NCI-H128 (cell line): ENCODE data around the gene RNU2-1.
"Not testable (repeated sequence)": the region's sequence is repeated elsewhere in the genome, so short reads cannot be mapped to it uniquely, and the experiment has no call there.

Source experiments
- DNase-seq: peaks from one replicate; lab custom pipeline; 2025; ENCODE audit not compliant: unreplicated experiment; lab: John Stamatoyannopoulos, UW

Gene RNU2-1

DNA sequence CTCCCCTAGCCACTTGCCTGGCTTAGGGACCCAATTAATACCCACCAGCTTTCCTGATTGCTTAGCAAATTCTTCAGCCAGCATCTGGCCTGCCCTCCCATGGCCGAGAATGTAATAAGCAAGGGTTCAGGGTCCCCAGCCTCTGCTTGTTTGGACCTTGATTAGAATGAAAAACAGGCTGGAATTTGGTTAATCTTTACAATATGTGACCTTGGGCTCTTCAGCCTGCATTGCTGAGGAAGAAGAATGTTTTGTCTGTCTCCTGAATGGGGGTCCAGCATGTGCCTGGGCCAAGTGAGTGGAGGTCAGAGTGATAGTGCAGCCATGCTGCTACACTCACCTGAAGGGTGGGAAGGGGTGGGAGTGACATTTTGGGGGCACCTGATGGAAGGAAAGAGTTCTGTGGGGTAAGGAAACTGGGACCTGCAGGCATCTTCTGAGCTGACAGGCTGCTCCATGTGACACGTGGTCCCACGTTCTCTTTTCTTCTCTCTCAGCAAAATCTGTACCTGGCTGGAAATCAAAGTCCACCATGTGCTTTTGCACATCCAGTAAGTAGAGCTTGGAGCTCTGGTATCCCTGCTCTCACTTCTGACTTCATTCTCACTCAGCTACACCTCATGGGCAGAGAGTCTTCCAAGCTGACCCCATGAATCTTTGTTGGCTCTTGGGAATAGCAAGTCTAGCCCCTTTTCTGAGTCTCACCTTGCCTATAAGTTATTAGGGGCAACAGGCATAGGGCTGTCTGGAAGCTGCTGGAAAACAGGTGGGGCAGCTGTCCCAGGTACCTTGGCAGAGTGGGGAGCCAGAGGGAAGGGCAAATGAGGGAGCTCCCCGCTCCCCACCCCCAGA lies 16.8 kb downstream of the RNU2-1 start:
- DNase-seq: no peak

DNA sequence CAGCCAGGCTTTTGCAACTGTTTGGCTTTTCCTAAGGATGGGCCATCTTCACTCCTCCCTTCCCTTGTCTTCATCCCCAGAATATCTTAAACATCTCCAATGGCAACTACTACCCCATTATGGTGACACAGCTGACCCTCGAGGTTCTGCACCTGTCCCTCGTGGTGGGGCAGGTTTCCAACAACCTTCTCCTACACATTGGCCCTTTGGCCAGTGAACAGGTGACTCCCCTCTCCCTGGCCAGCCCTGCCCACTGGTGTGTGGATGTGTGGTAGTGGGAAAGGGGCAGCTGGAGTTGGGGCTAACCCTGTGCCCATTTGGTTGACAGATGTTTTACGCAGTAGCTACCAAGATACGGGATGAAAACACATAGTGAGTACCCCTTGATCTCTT lies 17.4 kb downstream of the RNU2-1 start:
- no peak for DNase-seq

DNA sequence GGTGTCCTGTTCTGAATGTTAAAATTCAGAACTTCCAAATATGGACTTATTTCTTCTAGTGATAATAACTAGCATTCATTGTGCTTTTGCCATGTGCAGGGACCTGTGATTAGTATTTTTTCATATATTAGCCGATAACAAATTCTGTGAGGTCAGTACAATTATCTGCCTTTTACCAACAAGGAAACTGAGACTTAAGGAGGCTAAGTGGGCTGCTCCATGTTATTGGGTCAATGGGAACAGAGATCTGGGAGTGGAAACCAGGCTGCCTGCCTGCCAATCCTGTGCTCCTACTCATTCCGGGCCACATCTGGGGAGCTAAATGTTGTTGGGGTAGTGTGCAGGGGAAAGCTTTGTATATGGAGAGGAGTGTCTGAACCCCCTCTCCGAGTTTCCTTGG lies 18.4 kb downstream of the RNU2-1 start:
- no peak for DNase-seq

DNA sequence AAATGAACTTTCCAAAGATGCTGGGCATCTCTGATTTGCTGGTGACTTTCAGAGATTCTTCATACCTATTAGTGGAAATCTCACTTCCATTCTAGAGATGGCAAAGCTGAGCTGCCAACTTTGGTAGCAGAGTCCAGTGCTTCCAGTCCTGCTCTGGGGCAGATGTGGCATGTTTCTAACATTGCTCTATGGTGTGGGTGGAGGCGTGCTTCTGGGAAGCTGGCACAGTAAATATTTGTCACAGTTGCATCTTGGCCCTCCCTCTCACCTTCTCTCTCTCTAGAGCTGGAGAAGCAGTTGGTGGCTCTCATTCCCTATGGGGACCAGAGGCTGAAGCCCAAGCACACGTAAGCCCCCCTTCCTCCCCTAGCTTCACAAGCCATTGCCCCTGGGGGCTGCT lies 20.2 kb downstream of the RNU2-1 start:
- no peak for DNase-seq

DNA sequence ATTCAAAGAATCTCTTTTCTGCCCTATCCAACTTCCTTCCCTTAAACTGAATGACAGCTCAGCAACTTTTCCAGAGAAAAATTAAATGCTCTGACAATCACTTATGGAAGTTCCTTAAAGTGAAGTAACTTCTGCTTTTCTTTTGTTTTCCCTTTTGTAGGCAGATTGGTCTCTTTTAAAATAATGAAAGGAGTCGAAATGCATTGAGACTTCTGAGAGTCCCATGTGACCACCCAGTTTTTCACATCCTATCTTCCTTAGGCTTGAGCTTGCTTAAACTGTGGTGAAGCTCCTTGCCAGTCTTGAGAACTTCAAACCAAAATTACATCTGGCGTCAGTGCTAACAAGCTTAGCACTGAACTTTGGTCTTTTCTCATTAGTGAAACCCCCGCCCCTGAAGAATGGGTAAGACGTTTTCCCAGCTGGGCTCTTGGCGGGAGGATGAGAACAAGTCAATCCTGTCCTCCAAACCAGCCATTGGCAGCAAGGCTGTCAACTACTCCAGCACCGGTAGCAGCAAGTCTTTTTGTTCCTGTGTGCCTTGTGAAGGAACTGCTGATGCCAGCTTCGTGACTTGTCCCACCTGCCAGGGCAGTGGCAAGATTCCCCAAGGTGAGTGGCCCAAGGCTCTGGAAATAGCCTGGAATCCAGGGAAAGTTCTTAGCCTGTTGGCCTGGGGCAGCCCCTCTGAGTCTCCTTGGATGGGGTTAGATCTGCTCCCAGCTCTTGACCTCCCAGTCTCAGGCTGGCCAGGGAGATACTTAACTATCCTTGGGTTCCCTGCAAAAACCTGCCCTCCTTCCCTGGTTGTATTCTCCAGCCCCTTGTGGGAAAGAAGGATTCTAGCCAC lies 20.9 kb downstream of the RNU2-1 start:
- no peak for DNase-seq

DNA sequence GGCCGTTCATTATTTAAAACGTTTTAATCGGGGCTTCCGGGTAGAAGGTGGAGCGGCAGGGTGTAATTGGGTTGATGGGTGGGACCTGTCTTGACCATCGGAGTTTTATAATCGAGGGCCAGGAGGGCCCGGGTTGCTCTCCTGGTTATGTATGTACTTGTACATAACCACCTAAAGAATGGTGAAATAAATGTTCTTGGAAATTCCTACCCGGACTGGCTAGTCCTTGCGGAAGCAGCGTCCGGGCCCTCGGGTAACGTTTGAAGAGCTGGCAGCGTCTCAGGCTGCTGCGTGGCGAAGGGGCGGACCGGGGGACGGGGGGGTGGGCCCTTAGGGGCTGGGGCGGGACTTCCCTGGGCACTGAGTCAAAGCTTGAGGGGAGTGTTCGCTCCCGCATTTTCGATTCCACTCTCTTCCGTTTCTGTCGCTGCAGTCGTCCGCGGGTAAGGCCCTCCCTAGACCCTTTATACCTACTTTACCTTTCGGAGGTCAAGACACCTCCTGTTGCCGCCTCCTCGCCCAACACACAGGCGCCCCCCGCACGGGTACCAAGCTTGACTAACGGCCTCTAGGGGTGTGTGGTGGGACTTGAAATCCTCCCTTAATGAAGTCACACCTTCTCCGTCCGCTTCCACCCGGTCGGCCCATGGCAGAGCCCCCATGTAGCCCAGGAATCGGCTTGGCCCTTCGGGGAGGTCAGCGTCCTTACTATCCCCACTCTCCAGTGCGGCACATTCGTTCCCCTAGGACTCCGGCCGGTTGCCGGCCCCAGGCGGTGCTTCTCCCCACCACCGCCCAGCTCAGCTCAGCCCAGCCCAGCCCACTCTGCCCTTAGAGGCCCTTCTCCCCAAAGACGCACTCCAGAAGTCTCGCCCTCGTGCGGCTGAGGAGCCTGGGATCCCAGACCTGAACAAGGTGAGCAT lies 22.0 kb downstream of the RNU2-1 start, which contains the start of gene TMEM106A:
Gene TMEM106A (plus strand): TSS at position 396 of the 923 bp plus-strand sequence. CDS start 1,167 bp downstream, outside the sequence.
- no peak for DNase-seq

DNA sequence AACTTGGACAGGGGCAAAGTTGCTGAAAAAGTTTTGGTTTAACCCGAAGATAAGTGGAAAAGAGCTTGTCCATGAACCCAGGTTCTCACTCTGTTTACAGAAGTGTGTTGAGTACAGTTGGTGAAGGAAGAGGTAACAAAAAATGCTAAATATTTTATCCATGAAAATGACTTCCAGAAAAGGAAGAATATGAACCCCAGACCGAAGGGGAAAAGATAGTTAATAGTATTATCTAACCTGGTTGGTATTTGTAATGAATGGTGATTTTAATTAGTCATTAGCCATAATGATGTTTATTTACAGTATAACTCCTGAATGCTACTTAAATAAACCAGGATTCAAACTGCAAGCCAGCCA lies 22.7 kb downstream of the RNU2-1 start:
- no peak for DNase-seq

DNA sequence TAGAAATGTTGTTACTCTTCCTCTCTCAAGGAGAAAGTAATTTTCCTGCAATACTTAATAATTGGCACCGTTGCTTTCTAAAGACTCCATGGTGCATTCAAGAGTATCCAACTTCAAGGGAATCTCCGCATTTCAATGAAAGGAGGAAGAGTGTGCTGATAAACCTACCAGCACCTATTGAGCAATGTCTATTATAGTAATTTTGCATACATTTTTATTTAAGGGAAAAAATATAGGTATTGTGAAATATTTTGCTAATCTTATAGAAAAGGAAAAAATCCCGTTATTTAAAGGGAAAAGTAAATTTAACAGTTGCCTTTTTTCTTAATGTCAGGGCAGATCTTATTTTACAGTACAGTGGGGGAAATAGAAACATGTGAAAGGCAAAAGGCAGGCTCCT lies 23.2 kb downstream of the RNU2-1 start:
- no peak for DNase-seq

DNA sequence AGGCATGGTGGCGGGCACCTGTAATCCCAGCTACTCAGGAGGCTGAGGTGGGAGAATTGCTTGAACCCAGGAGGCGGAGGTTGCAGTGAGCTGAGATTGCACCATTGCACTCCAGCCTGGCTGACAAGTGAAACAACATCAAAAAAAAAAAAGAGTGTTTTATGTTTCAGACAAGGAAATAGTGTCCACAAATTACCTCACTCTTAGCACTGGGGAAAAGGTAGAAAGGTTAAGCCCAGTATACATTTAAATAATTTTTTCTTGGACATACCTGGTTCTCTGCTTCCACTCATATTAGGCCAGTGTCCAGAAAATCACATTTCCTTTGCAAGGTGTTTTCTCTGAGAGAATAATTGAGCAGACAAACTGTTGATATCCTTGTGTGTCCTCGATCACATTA lies 30.8 kb downstream of the RNU2-1 start:
- not testable (repeated sequence) for DNase-seq

DNA sequence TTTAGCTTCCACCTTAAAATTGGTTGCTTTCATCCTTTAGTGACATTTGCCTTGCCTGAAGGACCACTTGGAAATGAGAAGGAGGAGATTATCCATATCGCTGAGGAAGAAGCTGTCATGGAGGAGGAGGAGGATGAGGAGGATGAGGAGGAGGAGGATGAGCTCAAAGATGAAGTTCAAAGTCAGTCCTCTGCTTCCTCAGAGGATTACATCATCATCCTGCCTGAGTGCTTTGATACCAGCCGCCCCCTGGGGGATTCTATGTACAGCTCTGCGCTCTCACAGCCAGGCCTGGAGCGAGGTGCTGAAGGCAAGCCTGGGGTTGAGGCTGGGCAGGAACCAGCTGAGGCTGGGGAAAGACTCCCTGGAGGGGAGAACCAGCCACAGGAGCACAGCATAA lies 33.6 kb downstream of the RNU2-1 start:
- no peak for DNase-seq

DNA sequence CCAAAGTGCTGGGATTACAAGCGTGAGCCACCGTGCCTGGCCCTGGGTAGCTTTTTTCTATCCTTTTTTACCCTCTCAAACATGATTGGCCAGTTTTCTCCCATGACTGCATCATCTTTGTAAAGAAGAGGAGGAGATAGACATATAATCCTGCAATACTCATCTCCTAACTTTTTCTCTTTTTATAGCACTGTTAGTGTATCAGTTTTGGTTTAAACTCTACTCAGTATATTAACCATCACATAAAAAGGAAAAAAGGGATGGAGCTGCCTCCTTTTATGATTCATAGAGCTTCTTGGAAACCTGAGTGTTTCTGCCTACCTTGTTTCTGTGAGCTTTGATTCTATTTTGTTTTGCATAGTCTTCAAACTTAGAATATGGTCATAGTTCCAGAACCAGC lies 34.1 kb downstream of the RNU2-1 start:
- DNase-seq: no peak

DNA sequence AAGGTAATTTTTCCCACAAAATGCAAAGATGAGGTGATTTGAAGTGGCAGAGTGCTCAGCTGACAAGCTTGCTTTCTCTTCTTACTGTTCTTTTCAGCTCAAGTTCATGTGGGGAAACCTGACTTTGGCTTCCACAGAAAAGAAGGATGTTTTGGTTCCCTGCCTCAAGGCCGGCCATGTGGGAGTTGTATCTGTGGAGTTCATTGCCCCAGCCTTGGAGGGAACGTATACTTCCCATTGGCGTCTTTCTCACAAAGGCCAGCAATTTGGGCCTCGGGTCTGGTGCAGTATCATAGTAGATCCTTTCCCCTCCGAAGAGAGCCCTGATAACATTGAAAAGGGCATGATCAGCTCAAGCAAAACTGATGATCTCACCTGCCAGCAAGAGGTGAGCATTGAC lies 40.5 kb downstream of the RNU2-1 start:
- DNase-seq: no peak

DNA sequence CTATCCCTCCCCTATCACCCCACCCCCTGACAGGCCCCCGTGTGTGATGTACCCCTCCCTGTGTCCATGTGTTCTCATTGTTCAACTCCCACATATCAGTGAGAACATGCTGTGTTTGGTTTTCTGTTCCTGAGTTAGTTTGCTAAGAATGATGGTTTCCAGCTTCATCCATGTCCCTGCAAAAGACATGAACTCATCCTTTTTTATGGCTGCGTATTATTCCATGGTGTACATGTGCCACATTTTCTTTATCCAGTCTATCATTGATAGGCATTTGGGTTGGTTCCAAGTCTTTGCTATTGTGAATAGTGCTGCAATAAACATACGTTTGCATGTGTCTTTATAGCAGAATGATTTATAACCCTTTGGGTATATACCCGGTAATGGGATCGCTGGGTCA lies 47.1 kb downstream of the RNU2-1 start:
- DNase-seq: not testable (repeated sequence)

DNA sequence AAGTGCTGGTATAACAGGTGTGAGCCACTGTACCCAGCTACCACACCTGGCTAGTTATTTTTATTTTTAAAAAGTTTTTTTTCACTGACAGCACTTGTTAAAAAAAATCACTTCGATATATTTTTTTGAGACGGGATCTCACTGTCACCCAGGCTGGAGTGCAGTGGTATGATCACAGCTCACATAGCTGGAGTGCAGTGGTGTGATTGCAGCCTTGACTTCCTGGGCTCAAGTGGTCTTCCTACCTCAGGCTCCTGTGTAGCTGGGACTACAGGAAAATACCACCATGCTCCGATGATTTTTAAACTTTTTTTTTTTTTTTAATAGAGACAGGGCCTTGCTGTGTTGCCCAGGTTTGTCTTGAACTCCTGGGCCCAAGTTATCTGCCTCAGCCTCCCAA lies 49.9 kb downstream of the RNU2-1 start:
- no peak for DNase-seq
